ENCODE results near the gene POLR2H. TPM values are rescaled to one million over a fixed set of nuclear protein-coding genes. Genes with fewer than 3 reads are reported as not detected.

POLR2H gene
- total and polyA plus RNA-seq, 9 donors, result 47.3 to 86.9 (median 60.6) TPM

DNA sequence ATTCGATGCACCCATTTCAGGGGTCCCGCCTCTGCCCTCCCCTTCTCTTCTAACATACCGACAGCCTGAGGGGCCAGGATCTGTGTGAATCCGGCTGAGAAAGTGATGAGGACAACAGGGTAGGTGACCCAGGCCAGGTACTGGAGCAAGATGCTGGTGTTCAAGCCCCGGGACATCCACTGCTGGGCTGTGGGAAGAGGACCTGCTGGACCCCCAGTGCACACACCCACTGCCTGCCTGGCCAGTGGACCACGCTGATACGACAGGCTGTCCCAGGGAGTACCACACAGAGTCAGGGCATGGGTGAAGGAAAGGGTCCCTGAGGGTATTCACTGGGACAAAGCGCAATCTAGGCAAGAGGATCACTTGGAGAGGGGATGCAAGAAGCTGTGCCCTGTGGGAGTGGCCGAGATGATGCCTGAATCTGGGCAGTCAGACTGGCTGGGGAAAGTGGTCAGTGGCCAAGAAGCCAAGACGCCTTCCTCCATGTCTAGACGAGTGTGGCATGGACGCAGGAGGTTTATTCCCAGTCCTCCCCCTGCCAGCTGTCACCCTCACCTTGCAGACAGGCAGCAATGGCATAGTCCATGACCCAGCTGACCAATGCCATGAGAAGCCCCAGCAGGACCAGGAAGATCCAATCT lies 3.3 kb upstream of the POLR2H start:
- Histone ChIP-seq H3K4me3 (no peak overlapping the region), H3K27me3 (no peaks in the 10 kb centered on the region), H3K9me3 (no peaks in the 10 kb centered on the region), H3K36me3 (no peaks in the 10 kb centered on the region), H3K27ac (no peak overlapping the region), H3K4me1 (ENCODE audit: insufficient read depth) (peaks cover 17% of the 10 kb centered on the region)
- DNase-seq, result peak in 3 of 5 donors; percentile 21 to 38 (median 29)
- 89 to 91% (median 90%) methylated on average over 12 of the region's 12 CpGs for WGBS, 3 donors
- TF ChIP-seq, protein P1, sequence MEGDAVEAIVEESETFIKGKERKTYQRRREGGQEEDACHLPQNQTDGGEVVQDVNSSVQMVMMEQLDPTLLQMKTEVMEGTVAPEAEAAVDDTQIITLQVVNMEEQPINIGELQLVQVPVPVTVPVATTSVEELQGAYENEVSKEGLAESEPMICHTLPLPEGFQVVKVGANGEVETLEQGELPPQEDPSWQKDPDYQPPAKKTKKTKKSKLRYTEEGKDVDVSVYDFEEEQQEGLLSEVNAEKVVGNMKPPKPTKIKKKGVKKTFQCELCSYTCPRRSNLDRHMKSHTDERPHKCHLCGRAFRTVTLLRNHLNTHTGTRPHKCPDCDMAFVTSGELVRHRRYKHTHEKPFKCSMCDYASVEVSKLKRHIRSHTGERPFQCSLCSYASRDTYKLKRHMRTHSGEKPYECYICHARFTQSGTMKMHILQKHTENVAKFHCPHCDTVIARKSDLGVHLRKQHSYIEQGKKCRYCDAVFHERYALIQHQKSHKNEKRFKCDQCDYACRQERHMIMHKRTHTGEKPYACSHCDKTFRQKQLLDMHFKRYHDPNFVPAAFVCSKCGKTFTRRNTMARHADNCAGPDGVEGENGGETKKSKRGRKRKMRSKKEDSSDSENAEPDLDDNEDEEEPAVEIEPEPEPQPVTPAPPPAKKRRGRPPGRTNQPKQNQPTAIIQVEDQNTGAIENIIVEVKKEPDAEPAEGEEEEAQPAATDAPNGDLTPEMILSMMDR (IDR thresholded peaks at IDR 0.05), result no peak
- TF ChIP-seq EP300 (IDR thresholded peaks at IDR 0.05) (no peak), POLR2A (IDR thresholded peaks at IDR 0.05) (no peak)
- intact Hi-C loops (cut with DNase I), result loop anchor here in 2 of 4 donors (5.0 to 10.0 kb wide), 2 partner anchors 41 to 53 kb away; no protein-coding TSS in a partner anchor

DNA sequence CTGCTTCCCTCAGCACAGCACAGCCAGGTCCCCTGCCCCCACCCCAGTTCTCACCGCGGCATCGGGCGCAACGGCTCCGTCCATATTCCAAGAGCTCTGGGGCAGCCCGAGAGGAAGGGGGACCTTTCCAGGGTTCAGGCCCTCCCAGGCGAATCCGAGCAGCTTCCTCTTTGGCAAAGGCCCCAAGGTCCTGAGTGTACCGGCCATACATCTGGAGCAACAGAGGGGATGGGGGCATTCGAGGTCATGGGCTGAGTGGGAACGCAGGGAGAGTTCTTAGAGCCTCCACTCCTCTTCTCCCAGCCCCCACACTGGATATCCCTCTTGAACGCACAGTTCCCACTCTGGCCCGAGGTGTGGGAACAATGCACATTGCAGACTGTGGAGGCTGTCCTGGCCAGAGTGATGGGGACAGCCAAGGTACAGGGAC lies 2.6 kb upstream of the POLR2H start:
- intact Hi-C loops (cut with DNase I), result loop anchor here in 2 of 4 donors (5.0 to 10.0 kb wide), 2 partner anchors 42 to 54 kb away; no protein-coding TSS in a partner anchor
- no peak overlapping the region for H3K4me3 ChIP-seq

DNA sequence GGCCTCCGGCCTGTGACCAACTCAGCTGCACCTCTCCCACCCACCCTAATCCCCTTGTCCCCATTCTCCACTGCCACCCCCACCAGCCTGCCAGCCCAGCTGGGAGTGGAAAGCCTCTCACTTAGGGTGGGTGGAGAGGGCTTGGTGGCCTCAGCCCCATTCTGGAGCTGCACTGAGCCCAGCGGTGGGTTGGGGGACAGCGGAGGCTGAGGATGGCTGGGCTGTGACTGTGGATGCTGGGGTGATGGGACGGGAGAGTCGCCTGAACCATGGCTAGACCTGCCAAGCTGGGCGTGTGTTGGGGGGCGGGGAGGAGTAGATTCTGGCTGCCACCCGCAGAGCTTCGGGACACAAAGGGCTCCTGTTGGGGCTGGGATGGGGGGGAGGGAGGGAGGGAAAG lies 1.9 kb upstream of the POLR2H start:
- H3K36me3 ChIP-seq, result no peaks in the 10 kb centered on the region

More for the DNA sequence above, 2.6 kb upstream of the POLR2H start:
- no peaks in the 10 kb centered on the region for H3K9me3 ChIP-seq
- peaks cover 19% of the 10 kb centered on the region for H3K4me1 ChIP-seq (ENCODE audit: insufficient read depth)
- peak in 2 of 5 donors; percentile 55 to 69 for DNase-seq
- no peak for TF ChIP-seq POLR2A (IDR thresholded peaks at IDR 0.05)
- no peak for TF ChIP-seq EP300 (IDR thresholded peaks at IDR 0.05)
- TF ChIP-seq, protein P1 (IDR thresholded peaks at IDR 0.05), result no peak
- 8 to 35% (median 13%) methylated on average over 14 of the region's 14 CpGs for WGBS, 3 donors
- H3K27me3 ChIP-seq, result no peaks in the 10 kb centered on the region
- no peaks in the 10 kb centered on the region for H3K36me3 ChIP-seq
- H3K27ac ChIP-seq, result no peak overlapping the region

DNA sequence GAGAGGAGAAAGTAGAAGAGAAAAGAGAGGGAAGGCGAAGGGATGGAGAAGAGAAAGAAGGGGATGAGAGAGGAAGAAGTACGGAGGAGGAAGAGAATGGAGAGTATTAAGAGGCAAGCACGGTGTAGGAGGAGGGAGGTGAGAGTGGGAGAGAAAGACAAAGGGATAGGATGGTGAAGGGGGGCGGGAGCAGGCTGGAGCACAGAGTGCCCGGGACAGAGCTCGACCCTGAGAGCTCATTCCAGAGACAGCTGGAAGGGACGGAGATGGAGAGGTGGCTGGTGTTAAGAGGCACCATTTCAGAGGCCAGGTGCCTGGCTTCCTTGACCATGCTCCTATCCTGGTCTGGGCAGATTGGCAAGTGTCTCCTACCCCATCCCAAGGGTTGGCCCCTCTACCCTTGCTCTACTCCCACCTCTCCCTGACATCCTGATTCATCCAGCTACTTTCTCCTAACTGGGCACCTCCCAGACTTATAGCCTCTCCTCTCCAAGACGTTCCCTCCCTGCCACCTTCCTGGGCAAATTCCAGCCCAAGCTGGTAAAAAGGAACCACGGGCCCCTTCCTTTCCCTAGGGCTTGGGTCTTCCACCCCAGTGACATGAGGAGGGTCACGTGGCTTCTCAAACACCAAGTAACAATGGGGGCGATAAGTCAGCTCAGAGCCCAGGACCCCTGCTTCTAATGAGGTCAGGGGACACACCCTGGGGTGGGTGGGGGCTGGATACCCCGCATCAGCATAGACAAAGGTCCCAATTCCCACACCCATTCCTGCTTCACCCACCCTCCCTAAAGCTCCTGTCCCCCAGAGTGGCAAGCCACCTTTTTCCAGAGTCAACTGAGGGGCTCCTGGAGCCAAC lies 1.2 kb upstream of the POLR2H start:
- Histone ChIP-seq H3K4me3 (peak overlapping the region; percentile 76), H3K4me1 (ENCODE audit: insufficient read depth) (peaks cover 19% of the 10 kb centered on the region)
- peak in 2 of 5 donors; percentile 39 to 43 for DNase-seq

More for the DNA sequence above, 1.9 kb upstream of the POLR2H start:
- TF ChIP-seq, protein P1 (IDR thresholded peaks at IDR 0.05), result no peak
- TF ChIP-seq EP300 (IDR thresholded peaks at IDR 0.05) (no peak), POLR2A (IDR thresholded peaks at IDR 0.05) (no peak)
- WGBS, 3 donors, result 42 to 52% (median 44%) methylated on average over 9 of the region's 9 CpGs
- Histone ChIP-seq H3K4me1 (ENCODE audit: insufficient read depth) (peaks cover 19% of the 10 kb centered on the region), H3K27ac (no peak overlapping the region), H3K9me3 (no peaks in the 10 kb centered on the region), H3K4me3 (no peak overlapping the region), H3K27me3 (no peaks in the 10 kb centered on the region)
- intact Hi-C loops (cut with DNase I), result loop anchor here in 3 of 4 donors (5.0 to 10.0 kb wide), 3 partner anchors 42 to 55 kb away; partner anchors contain the start of gene EIF4G1 (in 1 of the 3)
- peak in 2 of 5 donors; percentile 40 to 48 for DNase-seq

More for the DNA sequence above, 1.2 kb upstream of the POLR2H start:
- intact Hi-C loops (cut with DNase I), result loop anchor here in 1 of 4 donors (10.0 kb wide), 1 partner anchor 45 kb away; the partner anchor contains the start of gene EIF4G1
- H3K9me3 ChIP-seq, result no peaks in the 10 kb centered on the region
- H3K27ac ChIP-seq, result peak overlapping the region in 1 of 2 donors; percentile 2
- WGBS, 3 donors, result 27 to 42% (median 40%) methylated on average over 12 of the region's 12 CpGs
- no peak for TF ChIP-seq EP300 (IDR thresholded peaks at IDR 0.05)
- TF ChIP-seq POLR2A (IDR thresholded peaks at IDR 0.05), result no peak
- TF ChIP-seq, protein P1 (IDR thresholded peaks at IDR 0.05), result no peak
- no peaks in the 10 kb centered on the region for H3K27me3 ChIP-seq
- H3K36me3 ChIP-seq, result no peaks in the 10 kb centered on the region

All from ovary (tissue), 9 donors.